ENCODE measurements around the gene DLL1. TPM values are rescaled to one million over a fixed set of nuclear protein-coding genes. Genes with fewer than 3 reads are reported as not detected.

The DLL1 gene
- total RNA-seq, 4 donors from 2014 or later = 16.3 to 89.1 (median 32.3) TPM

DNA sequence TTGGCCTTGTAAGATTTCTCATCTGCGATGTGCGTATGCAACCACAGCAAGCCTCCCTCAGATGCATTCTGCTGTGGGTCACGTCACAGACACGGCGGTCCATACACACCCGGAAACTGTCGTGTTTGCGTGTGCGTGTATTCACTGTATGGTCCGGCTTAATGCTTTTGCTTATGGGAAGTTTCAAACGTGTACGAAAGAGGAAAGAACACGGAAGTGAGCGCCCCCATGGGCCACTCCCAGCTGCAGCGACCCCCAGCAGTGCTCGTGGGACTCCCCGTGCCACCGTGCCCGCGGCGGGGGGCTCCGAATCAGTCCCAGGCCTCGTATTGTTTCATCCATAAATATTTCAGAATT lies 10.2 kb downstream of the DLL1 start:
- Histone ChIP-seq H3K27ac (peak overlapping the region; percentile 42 to 73 (median 69)), H3K36me3 (peaks cover 0 to 11% (median 0%) of the 10 kb centered on the region in 3 donors), H3K4me1 (peaks cover 0 to 4% (median 0%) of the 10 kb centered on the region in 4 donors), H3K27me3 (no peaks in the 10 kb centered on the region), H3K4me3 (peak overlapping the region; percentile 7 to 39 (median 24)), H3K9me3 (no peaks in the 10 kb centered on the region)
- DNase-seq = no peak
- TF ChIP-seq POLR2A (IDR thresholded peaks at IDR 0.05) = no peak
- no peak for TF ChIP-seq CTCF (IDR thresholded peaks at IDR 0.05)

DNA sequence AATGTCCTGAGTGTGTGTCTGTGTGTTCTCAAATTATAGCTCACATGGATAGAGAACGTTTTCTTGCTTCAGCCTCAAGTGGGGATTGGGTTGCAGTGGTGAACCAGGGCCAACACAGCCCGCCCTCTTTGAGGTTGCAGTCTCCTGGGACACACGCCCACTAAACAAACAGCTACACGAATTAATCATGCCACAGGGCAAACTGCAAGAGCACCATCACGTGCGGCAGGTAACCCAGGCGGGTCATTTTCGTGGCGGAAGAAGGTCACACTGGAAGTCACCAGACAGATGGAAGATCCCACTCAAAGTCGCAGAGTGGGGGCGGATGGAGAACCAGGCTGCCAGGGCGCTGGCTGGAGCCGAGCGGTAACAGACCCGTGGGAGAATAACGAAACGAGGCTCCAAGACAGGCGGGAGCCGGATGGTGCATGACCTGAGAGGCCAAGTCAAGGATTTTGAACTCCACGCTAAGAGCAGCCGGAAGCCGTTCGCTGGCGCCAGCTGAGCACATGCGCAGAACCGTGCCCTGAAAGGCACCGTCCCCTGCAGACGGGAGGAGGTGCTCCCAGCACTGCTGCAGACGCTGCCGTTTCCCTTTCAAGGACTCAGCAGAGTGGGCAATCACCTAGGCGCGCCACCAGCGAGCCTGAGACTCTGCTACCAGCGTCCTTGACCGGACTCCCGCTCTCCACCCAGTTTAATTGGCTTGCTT lies 10.7 kb downstream of the DLL1 start:
- Histone ChIP-seq H3K36me3 (peaks cover 0 to 9% (median 0%) of the 10 kb centered on the region in 3 donors), H3K4me1 (peaks cover 0 to 4% (median 0%) of the 10 kb centered on the region in 4 donors), H3K9me3 (no peaks in the 10 kb centered on the region), H3K27me3 (no peaks in the 10 kb centered on the region), H3K4me3 (peak overlapping the region; percentile 7 to 39 (median 24)), H3K27ac (peak overlapping the region; percentile 42 to 73 (median 69))
- TF ChIP-seq CTCF (IDR thresholded peaks at IDR 0.05) (peak in 1 of 6 experiments; percentile 19), POLR2A (IDR thresholded peaks at IDR 0.05) (peak in 1 of 2 donors; percentile 21)
- peak; percentile 60 to 83 (median 77) for DNase-seq

DNA sequence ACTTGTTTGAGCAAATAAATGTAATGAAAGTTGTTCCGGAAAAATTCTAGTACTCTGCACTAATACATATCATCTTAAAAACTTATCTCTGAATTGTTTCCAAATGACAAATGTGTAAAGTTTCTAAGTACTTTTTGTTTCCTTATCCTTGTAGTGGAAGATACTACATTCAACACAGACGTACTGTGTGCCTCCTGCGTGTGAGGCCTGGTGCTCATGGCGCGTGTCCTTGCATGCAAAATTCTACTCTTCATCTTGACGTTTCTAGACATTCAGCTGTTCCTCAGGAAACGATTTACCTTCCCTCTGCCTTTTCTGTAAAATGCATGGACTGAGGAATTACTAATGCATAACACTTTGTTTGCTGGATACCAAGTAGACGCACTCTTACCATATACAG lies 11.5 kb downstream of the DLL1 start:
- DNase-seq = no peak
- peak overlapping the region in 3 of 4 donors; percentile 36 to 70 (median 68) for H3K27ac ChIP-seq
- peaks cover 0 to 4% (median 0%) of the 10 kb centered on the region in 4 donors for H3K4me1 ChIP-seq
- no peak for TF ChIP-seq CTCF (IDR thresholded peaks at IDR 0.05)
- no peak for TF ChIP-seq POLR2A (IDR thresholded peaks at IDR 0.05)
- no peak overlapping the region for H3K4me3 ChIP-seq
- no peaks in the 10 kb centered on the region for H3K9me3 ChIP-seq
- no peaks in the 10 kb centered on the region for H3K27me3 ChIP-seq
- H3K36me3 ChIP-seq = peaks cover 0 to 3% (median 0%) of the 10 kb centered on the region in 3 donors

- Histone ChIP-seq H3K36me3 (no peaks in the 10 kb centered on the region), H3K27ac (peak overlapping the region in 1 of 4 donors; percentile 3), H3K4me1 (peaks cover 0 to 4% (median 0%) of the 10 kb centered on the region in 4 donors), H3K9me3 (no peaks in the 10 kb centered on the region), H3K4me3 (no peak overlapping the region), H3K27me3 (no peaks in the 10 kb centered on the region)
- peak in 2 of 3 donors; percentile 10 to 33 for DNase-seq
- TF ChIP-seq POLR2A (IDR thresholded peaks at IDR 0.05) = no peak
- TF ChIP-seq CTCF (IDR thresholded peaks at IDR 0.05) = no peak
Observed at GRCh38 chr6:170278743-170279094, 12.2 kb downstream of the DLL1 start.

GRCh38 chr6:170277893-170278742 lies 12.8 kb downstream of the DLL1 start:
- TF ChIP-seq POLR2A (IDR thresholded peaks at IDR 0.05) = no peak
- no peak for TF ChIP-seq CTCF (IDR thresholded peaks at IDR 0.05)
- DNase-seq = no peak
- Histone ChIP-seq H3K9me3 (no peaks in the 10 kb centered on the region), H3K4me1 (peaks cover 0 to 4% (median 0%) of the 10 kb centered on the region in 4 donors), H3K27ac (peak overlapping the region in 1 of 4 donors; percentile 3), H3K27me3 (no peaks in the 10 kb centered on the region), H3K4me3 (no peak overlapping the region), H3K36me3 (no peaks in the 10 kb centered on the region)
